Measurements from ENCODE around the gene KIAA0825. TPM values are rescaled to one million over a fixed set of nuclear protein-coding genes. Genes with fewer than 3 reads are reported as not detected.

Gene KIAA0825
- total RNA-seq, 4 donors from 2014 or later = 1.8 to 3.4 (median 2.6) TPM

DNA sequence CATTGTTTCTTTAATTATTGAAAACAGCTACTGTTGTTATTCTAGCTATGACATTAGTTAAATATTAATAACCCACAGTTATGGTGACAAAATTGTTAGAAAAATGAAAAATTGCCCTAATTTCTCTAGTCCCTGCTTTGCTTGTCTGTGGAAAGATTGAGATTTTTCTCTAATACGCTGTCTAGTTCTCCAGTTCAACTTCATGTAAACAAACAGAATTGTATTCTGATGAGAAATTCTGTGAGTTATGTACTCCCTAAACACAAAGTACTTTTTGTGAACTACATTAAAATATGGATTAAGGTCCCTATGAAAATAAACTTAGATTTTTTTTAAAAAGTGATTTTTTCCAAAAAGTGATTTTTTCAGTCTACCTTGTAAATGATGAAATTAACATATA lies 8.8 kb upstream of the KIAA0825 start:
- TF ChIP-seq POLR2A (IDR thresholded peaks at IDR 0.05) = no peak
- TF ChIP-seq, protein P1, sequence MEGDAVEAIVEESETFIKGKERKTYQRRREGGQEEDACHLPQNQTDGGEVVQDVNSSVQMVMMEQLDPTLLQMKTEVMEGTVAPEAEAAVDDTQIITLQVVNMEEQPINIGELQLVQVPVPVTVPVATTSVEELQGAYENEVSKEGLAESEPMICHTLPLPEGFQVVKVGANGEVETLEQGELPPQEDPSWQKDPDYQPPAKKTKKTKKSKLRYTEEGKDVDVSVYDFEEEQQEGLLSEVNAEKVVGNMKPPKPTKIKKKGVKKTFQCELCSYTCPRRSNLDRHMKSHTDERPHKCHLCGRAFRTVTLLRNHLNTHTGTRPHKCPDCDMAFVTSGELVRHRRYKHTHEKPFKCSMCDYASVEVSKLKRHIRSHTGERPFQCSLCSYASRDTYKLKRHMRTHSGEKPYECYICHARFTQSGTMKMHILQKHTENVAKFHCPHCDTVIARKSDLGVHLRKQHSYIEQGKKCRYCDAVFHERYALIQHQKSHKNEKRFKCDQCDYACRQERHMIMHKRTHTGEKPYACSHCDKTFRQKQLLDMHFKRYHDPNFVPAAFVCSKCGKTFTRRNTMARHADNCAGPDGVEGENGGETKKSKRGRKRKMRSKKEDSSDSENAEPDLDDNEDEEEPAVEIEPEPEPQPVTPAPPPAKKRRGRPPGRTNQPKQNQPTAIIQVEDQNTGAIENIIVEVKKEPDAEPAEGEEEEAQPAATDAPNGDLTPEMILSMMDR (IDR thresholded peaks at IDR 0.05) = no peak
- H3K9me3 ChIP-seq = no peaks in the 10 kb centered on the region
- DNase-seq = no peak
- 86 to 91% methylated on average over 1 of the region's 1 CpG for WGBS, 2 donors
- no peak overlapping the region for H3K4me3 ChIP-seq
- H3K36me3 ChIP-seq = peaks cover 0 to 21% (median 0%) of the 10 kb centered on the region in 3 donors
- no peaks in the 10 kb centered on the region for H3K27me3 ChIP-seq
- H3K27ac ChIP-seq = no peak overlapping the region
- no peaks in the 10 kb centered on the region for H3K4me1 ChIP-seq
- intact Hi-C loops (cut with DNase I) = no loop called here

DNA sequence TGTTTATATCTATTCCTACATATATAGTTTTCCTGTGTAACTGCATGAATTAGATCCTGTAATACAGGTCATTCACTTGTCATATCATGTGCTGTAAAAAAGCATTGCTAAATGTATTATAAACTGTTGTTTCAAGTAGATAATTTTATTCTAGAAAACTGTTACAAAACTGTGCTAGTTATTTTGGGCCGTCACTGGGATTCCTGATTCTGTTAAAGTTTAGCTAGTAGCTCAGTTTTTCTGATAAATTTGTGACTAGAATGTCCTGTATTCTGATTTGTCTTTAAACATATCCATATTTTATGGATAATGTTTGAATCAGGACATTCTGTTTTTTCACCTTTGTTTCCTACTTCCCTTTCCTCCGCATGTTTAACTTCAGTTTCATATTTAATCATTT lies 5.5 kb upstream of the KIAA0825 start:
- WGBS, 2 donors = 58 to 90% methylated on average over 2 of the region's 2 CpGs
- Histone ChIP-seq H3K36me3 (no peaks in the 10 kb centered on the region), H3K4me1 (peaks cover 0 to 14% (median 7%) of the 10 kb centered on the region in 3 donors), H3K27me3 (no peaks in the 10 kb centered on the region), H3K9me3 (no peaks in the 10 kb centered on the region), H3K4me3 (no peak overlapping the region), H3K27ac (no peak overlapping the region)
- intact Hi-C loops (cut with DNase I) = no loop called here
- DNase-seq = no peak
- no peak for TF ChIP-seq POLR2A (IDR thresholded peaks at IDR 0.05)
- TF ChIP-seq, protein P1 (IDR thresholded peaks at IDR 0.05) = no peak

DNA sequence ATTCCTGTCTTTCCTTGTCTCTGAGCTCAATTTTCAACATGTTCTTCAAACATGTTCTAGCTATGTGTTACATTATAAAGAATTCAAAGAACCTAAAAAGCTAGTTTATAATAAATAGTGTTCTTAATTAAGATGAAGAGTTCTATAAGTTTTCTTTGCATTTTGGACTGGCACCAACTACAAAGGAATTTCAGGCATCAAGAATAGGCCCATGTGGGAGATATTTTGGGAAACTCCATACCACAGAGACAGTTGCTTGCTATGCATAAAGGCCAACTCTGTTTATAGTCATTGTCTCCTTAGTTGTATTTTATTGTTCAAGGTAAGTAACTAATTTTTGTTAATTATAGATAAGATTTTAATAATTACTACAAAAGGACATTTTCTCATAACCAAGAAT lies 4.6 kb upstream of the KIAA0825 start:
- no peak for DNase-seq
- intact Hi-C loops (cut with DNase I) = no loop called here
- no peak for TF ChIP-seq POLR2A (IDR thresholded peaks at IDR 0.05)
- TF ChIP-seq, protein P1 (IDR thresholded peaks at IDR 0.05) = no peak
- H3K4me1 ChIP-seq = peaks cover 0 to 15% (median 7%) of the 10 kb centered on the region in 3 donors
- no peaks in the 10 kb centered on the region for H3K36me3 ChIP-seq
- H3K4me3 ChIP-seq = no peak overlapping the region
- H3K27ac ChIP-seq = no peak overlapping the region
- no peaks in the 10 kb centered on the region for H3K9me3 ChIP-seq
- H3K27me3 ChIP-seq = no peaks in the 10 kb centered on the region

DNA sequence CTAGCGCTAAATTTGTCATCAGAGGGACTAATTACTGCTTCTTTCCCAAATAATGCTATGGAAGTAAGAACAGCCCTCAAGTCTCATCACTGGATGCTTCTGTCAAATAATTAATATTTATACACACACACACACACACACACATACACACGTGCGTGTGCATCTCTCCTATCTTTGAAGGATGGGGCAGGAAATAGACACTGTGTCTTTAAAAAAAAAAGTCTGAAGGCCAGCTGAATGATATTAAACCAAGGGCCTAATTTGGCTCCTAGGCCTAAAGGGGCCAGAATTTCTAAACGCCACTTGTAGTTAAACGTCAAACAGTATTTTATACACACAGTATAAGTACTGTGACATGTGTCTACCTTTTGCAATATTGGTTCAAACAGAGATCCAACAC lies 3.4 kb upstream of the KIAA0825 start:
- no peak overlapping the region for H3K4me3 ChIP-seq
- TF ChIP-seq, protein P1 (IDR thresholded peaks at IDR 0.05) = no peak
- TF ChIP-seq POLR2A (IDR thresholded peaks at IDR 0.05) = no peak
- H3K9me3 ChIP-seq = no peaks in the 10 kb centered on the region
- peaks cover 0 to 25% (median 12%) of the 10 kb centered on the region in 3 donors for H3K4me1 ChIP-seq
- no peak overlapping the region for H3K27ac ChIP-seq
- no peaks in the 10 kb centered on the region for H3K27me3 ChIP-seq
- intact Hi-C loops (cut with DNase I) = no loop called here
- H3K36me3 ChIP-seq = no peaks in the 10 kb centered on the region
- DNase-seq = no peak
- WGBS, 2 donors = 75 to 78% methylated on average over 5 of the region's 5 CpGs

DNA sequence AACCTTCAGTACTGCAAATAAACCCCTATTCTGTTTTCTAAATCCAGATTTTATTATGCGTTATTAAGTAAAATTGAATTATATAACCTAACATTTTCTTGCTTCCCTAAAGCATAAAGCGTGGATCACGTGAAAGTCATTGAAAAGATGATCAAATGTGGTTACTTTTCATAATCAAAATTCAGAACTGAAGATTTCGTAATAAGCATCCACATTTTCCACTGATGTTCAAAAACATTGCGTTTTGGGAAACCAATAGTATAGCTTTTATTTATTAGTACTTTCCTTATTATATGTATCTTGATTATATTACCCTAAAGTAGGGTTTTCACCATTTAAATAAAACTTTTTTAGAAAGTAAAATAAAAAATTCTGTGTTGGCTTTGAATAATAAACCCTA lies 1.9 kb upstream of the KIAA0825 start:
- intact Hi-C loops (cut with DNase I) = no loop called here
- Histone ChIP-seq H3K4me3 (no peak overlapping the region), H3K9me3 (no peaks in the 10 kb centered on the region), H3K27ac (no peak overlapping the region), H3K27me3 (no peaks in the 10 kb centered on the region), H3K4me1 (peaks cover 0 to 32% (median 12%) of the 10 kb centered on the region in 3 donors), H3K36me3 (no peaks in the 10 kb centered on the region)
- no peak for DNase-seq
- TF ChIP-seq, protein P1 (IDR thresholded peaks at IDR 0.05) = no peak
- TF ChIP-seq POLR2A (IDR thresholded peaks at IDR 0.05) = no peak
- whole genome bisulfite sequencing, 2 donors = 88 to 90% methylated on average over 5 of the region's 5 CpGs

Measured in esophagus squamous epithelium (tissue), 5 donors.